ENCODE results near the gene NKAIN2.

Gene NKAIN2

DNA sequence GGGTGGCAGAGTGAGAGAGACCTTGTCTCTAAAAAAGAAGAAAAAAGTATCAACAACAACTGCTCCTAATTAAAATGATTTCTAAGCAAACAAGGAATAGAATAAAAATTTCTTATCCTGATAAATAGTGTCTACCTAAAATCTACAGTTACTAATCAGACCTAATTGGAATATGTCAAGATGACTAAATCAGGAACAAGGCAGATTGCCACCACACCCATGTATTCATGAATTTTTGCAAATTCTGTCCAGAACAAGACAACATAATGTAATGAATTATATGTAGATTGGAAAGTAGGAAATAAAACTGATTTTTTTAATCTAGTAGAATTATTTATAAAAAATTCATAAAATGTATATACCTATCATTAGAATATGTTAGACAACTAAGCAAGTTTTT lies 339.8 kb downstream of the NKAIN2 start:
- H2AFZ ChIP-seq (ENCODE audit: low read length) = no peak overlapping the region
- H3K9me2 ChIP-seq (replicated peaks; ENCODE audit: insufficient read depth, low read length) = no peaks in the 10 kb centered on the region
- no peak overlapping the region for H3K4me2 ChIP-seq (ENCODE audit: low read depth, low read length)
- H3K4me3 ChIP-seq (ENCODE audit: low read length) = no peak overlapping the region
- no peaks in the 10 kb centered on the region for H3K36me3 ChIP-seq (replicated peaks; ENCODE audit: insufficient read depth, low read length)
- no peak for DNase-seq
- no peaks in the 10 kb centered on the region for H3K79me2 ChIP-seq (ENCODE audit: low read length)
- no peak overlapping the region for H3K9ac ChIP-seq (ENCODE audit: low read length)
- no peaks in the 10 kb centered on the region for H4K20me1 ChIP-seq (ENCODE audit: insufficient read depth, low read length)
- H3K27me3 ChIP-seq (replicated peaks; ENCODE audit: insufficient read depth, low read length) = no peaks in the 10 kb centered on the region
- H3F3A ChIP-seq (ENCODE audit: insufficient read depth, low read length) = no peaks in the 10 kb centered on the region
- no peak for TF ChIP-seq EZH2phosphoT487 (IDR thresholded peaks at IDR 0.05; ENCODE audit: low read length)
- TF ChIP-seq, protein P1, sequence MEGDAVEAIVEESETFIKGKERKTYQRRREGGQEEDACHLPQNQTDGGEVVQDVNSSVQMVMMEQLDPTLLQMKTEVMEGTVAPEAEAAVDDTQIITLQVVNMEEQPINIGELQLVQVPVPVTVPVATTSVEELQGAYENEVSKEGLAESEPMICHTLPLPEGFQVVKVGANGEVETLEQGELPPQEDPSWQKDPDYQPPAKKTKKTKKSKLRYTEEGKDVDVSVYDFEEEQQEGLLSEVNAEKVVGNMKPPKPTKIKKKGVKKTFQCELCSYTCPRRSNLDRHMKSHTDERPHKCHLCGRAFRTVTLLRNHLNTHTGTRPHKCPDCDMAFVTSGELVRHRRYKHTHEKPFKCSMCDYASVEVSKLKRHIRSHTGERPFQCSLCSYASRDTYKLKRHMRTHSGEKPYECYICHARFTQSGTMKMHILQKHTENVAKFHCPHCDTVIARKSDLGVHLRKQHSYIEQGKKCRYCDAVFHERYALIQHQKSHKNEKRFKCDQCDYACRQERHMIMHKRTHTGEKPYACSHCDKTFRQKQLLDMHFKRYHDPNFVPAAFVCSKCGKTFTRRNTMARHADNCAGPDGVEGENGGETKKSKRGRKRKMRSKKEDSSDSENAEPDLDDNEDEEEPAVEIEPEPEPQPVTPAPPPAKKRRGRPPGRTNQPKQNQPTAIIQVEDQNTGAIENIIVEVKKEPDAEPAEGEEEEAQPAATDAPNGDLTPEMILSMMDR (IDR thresholded peaks at IDR 0.05; ENCODE audit: low read length) = no peak
- TF ChIP-seq EZH2 (optimal IDR thresholded peaks at IDR 0.05; ENCODE audit: low read depth, low read length) = no peak
- no peaks in the 10 kb centered on the region for H3K4me1 ChIP-seq (ENCODE audit: low read length)
- H3K9me3 ChIP-seq (replicated peaks; ENCODE audit: insufficient read depth, low read length) = no peaks in the 10 kb centered on the region
- no peak overlapping the region for H3K27ac ChIP-seq (ENCODE audit: low read length)

DNA sequence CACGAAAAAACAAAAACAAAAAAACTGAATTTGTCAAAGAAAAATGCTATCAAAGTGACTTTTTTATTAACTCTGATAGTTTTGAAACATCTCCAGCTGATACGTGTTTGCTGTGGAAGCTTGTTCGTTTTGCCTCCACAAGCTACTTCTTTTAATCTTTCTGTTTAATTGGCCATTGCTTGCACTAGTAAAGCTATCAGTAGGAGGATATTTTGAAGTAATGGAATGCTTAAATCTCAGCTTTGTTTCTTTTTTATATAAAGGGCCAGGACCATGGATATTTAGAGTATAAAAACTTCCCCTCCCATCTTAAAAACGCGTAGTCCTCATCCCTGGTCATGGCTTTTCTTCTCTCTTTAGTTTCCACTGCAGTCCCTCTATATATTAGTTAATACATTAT lies 344.0 kb downstream of the NKAIN2 start:
- Histone ChIP-seq H2AFZ (ENCODE audit: low read length) (no peak overlapping the region), H3K9me3 (replicated peaks; ENCODE audit: insufficient read depth, low read length) (no peaks in the 10 kb centered on the region), H3K27ac (ENCODE audit: low read length) (no peak overlapping the region), H3F3A (ENCODE audit: insufficient read depth, low read length) (no peaks in the 10 kb centered on the region), H3K4me3 (ENCODE audit: low read length) (no peak overlapping the region), H3K9ac (ENCODE audit: low read length) (no peak overlapping the region), H4K20me1 (ENCODE audit: insufficient read depth, low read length) (no peaks in the 10 kb centered on the region), H3K79me2 (ENCODE audit: low read length) (no peaks in the 10 kb centered on the region), H3K27me3 (replicated peaks; ENCODE audit: insufficient read depth, low read length) (no peaks in the 10 kb centered on the region), H3K36me3 (replicated peaks; ENCODE audit: insufficient read depth, low read length) (no peaks in the 10 kb centered on the region), H3K9me2 (replicated peaks; ENCODE audit: insufficient read depth, low read length) (no peaks in the 10 kb centered on the region), H3K4me1 (ENCODE audit: low read length) (no peaks in the 10 kb centered on the region), H3K4me2 (ENCODE audit: low read depth, low read length) (no peak overlapping the region)
- no peak for DNase-seq
- TF ChIP-seq EZH2 (optimal IDR thresholded peaks at IDR 0.05; ENCODE audit: low read depth, low read length) = no peak
- no peak for TF ChIP-seq EZH2phosphoT487 (IDR thresholded peaks at IDR 0.05; ENCODE audit: low read length)
- TF ChIP-seq, protein P1 (IDR thresholded peaks at IDR 0.05; ENCODE audit: low read length) = no peak

DNA sequence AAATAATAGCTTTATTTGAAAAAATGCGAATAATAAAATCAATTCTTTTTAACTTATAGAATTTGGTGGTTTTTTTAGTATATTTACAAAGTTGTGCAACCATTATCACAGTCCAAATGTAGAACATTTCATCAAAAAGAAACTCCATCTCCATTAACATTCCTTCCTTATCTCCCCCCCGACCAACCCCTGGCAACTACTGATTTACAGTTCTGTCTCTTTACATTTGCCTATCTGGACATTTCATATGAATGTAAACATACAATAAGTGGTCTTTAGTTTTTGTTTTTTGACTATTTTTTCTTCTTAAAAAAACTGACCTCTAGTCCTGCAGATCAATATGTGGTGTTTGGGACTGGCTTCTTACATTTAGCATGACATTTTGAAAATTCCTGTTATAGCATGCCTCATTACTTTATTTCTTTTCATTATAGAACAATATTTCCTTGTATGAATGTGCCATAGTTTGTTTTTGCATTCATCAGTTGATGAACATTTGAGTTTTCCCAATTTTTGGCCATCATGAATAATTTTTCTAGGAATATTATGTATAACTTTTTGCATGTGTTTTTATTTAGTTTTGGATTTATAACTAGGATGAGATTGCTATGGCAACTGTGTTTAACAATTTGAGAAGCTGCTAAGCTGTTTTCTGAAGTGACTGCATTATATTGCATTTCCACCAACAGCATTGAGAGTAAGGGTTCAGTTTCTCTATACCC lies 344.7 kb downstream of the NKAIN2 start:
- no peak for DNase-seq
- no peaks in the 10 kb centered on the region for H3K27me3 ChIP-seq (replicated peaks; ENCODE audit: insufficient read depth, low read length)
- H3F3A ChIP-seq (ENCODE audit: insufficient read depth, low read length) = no peaks in the 10 kb centered on the region
- no peak overlapping the region for H3K4me2 ChIP-seq (ENCODE audit: low read depth, low read length)
- no peaks in the 10 kb centered on the region for H3K36me3 ChIP-seq (replicated peaks; ENCODE audit: insufficient read depth, low read length)
- no peaks in the 10 kb centered on the region for H3K9me2 ChIP-seq (replicated peaks; ENCODE audit: insufficient read depth, low read length)
- no peak overlapping the region for H3K4me3 ChIP-seq (ENCODE audit: low read length)
- H3K9ac ChIP-seq (ENCODE audit: low read length) = no peak overlapping the region
- H3K79me2 ChIP-seq (ENCODE audit: low read length) = no peaks in the 10 kb centered on the region
- H4K20me1 ChIP-seq (ENCODE audit: insufficient read depth, low read length) = no peaks in the 10 kb centered on the region
- no peak overlapping the region for H2AFZ ChIP-seq (ENCODE audit: low read length)
- H3K27ac ChIP-seq (ENCODE audit: low read length) = no peak overlapping the region
- H3K9me3 ChIP-seq (replicated peaks; ENCODE audit: insufficient read depth, low read length) = no peaks in the 10 kb centered on the region
- TF ChIP-seq, protein P1 (IDR thresholded peaks at IDR 0.05; ENCODE audit: low read length) = no peak
- no peak for TF ChIP-seq EZH2phosphoT487 (IDR thresholded peaks at IDR 0.05; ENCODE audit: low read length)
- TF ChIP-seq EZH2 (optimal IDR thresholded peaks at IDR 0.05; ENCODE audit: low read depth, low read length) = no peak
- H3K4me1 ChIP-seq (ENCODE audit: low read length) = no peaks in the 10 kb centered on the region
